ENCODE data around the gene KIRREL1.

DNA sequence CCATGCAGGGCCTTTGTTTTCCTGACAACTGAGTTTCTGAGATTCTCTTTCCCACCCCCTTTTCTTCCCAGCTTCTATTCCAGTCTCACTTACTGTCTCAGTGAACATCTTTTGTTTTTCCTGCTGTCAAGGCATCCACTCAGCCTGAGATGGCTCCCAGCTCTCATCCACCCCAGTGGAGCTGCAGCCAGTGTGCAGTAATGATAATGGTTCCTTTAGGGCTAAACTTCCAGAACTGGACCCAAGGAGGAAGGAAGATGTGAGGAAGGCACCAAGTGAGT is 44.4 kb upstream of the KIRREL1 start:
- TF ChIP-seq, protein P1, sequence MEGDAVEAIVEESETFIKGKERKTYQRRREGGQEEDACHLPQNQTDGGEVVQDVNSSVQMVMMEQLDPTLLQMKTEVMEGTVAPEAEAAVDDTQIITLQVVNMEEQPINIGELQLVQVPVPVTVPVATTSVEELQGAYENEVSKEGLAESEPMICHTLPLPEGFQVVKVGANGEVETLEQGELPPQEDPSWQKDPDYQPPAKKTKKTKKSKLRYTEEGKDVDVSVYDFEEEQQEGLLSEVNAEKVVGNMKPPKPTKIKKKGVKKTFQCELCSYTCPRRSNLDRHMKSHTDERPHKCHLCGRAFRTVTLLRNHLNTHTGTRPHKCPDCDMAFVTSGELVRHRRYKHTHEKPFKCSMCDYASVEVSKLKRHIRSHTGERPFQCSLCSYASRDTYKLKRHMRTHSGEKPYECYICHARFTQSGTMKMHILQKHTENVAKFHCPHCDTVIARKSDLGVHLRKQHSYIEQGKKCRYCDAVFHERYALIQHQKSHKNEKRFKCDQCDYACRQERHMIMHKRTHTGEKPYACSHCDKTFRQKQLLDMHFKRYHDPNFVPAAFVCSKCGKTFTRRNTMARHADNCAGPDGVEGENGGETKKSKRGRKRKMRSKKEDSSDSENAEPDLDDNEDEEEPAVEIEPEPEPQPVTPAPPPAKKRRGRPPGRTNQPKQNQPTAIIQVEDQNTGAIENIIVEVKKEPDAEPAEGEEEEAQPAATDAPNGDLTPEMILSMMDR (conservative IDR thresholded peaks at IDR 0.05), result no peak
- TF ChIP-seq ZFX (IDR thresholded peaks at IDR 0.05), result no peak

Measured in C4-2B (cell line).